ENCODE measurements around the gene KIF13A.
"Not testable (repeated sequence)": the region's sequence is repeated elsewhere in the genome, so short reads cannot be mapped to it uniquely, and the experiment has no call there.

KIF13A gene

GRCh38 chr6:17785094-17785787 is 202.2 kb downstream of the KIF13A start:
- H3K9ac ChIP-seq (ENCODE audit: low read length) = no peak overlapping the region
- no peaks in the 10 kb centered on the region for H3K4me1 ChIP-seq (ENCODE audit: insufficient read depth, low read length)
- peaks cover 57% of the 10 kb centered on the region for H3K36me3 ChIP-seq (ENCODE audit: insufficient read depth, low read length)
- no peak overlapping the region for H3K27ac ChIP-seq (ENCODE audit: low read depth, low read length)
- no peak overlapping the region for H3K4me3 ChIP-seq (ENCODE audit: low read depth in 1 of 2, low read length in 2 of 2)
- H3K9me3 ChIP-seq (ENCODE audit: low read length) = no peaks in the 10 kb centered on the region
- no peaks in the 10 kb centered on the region for H3K27me3 ChIP-seq (ENCODE audit: control insufficient read depth in 1 of 2, insufficient read depth in 2 of 2, low read length in 2 of 2)

DNA sequence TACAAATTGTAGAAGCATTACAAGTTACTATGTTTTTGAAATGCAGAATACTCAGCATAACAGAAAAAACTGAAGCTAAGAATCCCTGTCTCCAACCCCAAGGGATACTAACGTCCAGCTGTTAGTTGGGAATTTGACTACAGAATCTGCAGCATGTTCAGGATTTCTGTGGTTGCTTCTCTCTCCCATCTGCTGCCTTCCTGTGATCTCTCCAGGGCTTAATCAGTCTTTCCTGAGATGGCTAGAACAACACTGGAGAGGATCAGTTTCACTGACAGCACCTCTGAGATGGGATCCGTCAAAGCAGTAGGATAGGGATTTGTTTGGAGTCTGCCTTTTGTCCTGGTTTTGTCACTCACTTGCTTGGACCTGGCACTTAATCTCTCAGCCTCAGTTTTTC is 207.4 kb downstream of the KIF13A start:
- Histone ChIP-seq H3K27ac (ENCODE audit: low read depth, low read length) (no peak overlapping the region), H3K36me3 (ENCODE audit: insufficient read depth, low read length) (peaks cover 61% of the 10 kb centered on the region), H3K9ac (ENCODE audit: low read length) (no peak overlapping the region), H3K4me3 (ENCODE audit: low read depth in 1 of 2, low read length in 2 of 2) (no peak overlapping the region), H3K9me3 (ENCODE audit: low read length) (no peaks in the 10 kb centered on the region), H3K27me3 (ENCODE audit: control insufficient read depth in 1 of 2, insufficient read depth in 2 of 2, low read length in 2 of 2) (no peaks in the 10 kb centered on the region), H3K4me1 (ENCODE audit: insufficient read depth, low read length) (no peaks in the 10 kb centered on the region)

GRCh38 chr6:17771609-17772008 is 215.8 kb downstream of the KIF13A start:
- no peaks in the 10 kb centered on the region for H3K27me3 ChIP-seq (ENCODE audit: control insufficient read depth in 1 of 2, insufficient read depth in 2 of 2, low read length in 2 of 2)
- H3K9ac ChIP-seq (ENCODE audit: low read length) = no peak overlapping the region
- peaks cover 55% of the 10 kb centered on the region for H3K36me3 ChIP-seq (ENCODE audit: insufficient read depth, low read length)
- H3K4me3 ChIP-seq (ENCODE audit: low read depth in 1 of 2, low read length in 2 of 2) = no peak overlapping the region
- no peak overlapping the region for H3K27ac ChIP-seq (ENCODE audit: low read depth, low read length)
- no peaks in the 10 kb centered on the region for H3K4me1 ChIP-seq (ENCODE audit: insufficient read depth, low read length)
- no peaks in the 10 kb centered on the region for H3K9me3 ChIP-seq (ENCODE audit: low read length)

- H3K9ac ChIP-seq (ENCODE audit: low read length) = no peak overlapping the region
- H3K4me3 ChIP-seq (ENCODE audit: low read depth in 1 of 2, low read length in 2 of 2) = no peak overlapping the region
- no peaks in the 10 kb centered on the region for H3K9me3 ChIP-seq (ENCODE audit: low read length)
- H3K27me3 ChIP-seq (ENCODE audit: control insufficient read depth in 1 of 2, insufficient read depth in 2 of 2, low read length in 2 of 2) = no peaks in the 10 kb centered on the region
- H3K36me3 ChIP-seq (ENCODE audit: insufficient read depth, low read length) = peaks cover 56% of the 10 kb centered on the region
- no peak overlapping the region for H3K27ac ChIP-seq (ENCODE audit: low read depth, low read length)
- no peaks in the 10 kb centered on the region for H3K4me1 ChIP-seq (ENCODE audit: insufficient read depth, low read length)
These were observed 218.6 kb downstream of the KIF13A start for GRCh38 chr6:17768881-17769280.

DNA sequence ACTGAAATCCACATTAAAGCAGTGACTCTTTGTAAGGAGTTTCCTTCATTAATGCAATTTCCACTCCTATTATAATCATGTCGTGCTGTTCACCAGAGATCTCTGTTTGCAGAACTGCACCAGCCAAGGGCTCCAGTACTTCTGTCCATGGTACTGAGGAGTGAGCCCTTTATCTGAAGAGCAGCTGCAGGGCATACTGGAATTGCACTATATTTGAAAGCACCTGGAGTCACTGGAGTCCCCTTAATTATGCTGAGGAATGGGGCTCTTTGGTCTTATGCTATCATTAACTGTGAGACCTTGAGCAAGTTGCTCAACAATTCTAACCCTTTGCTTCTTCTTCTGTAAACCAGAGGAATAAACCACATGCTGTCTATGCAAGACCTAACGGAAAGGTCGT is 219.0 kb downstream of the KIF13A start:
- Histone ChIP-seq H3K9ac (ENCODE audit: low read length) (no peak overlapping the region), H3K4me3 (ENCODE audit: low read depth in 1 of 2, low read length in 2 of 2) (no peak overlapping the region), H3K36me3 (ENCODE audit: insufficient read depth, low read length) (peaks cover 59% of the 10 kb centered on the region), H3K4me1 (ENCODE audit: insufficient read depth, low read length) (no peaks in the 10 kb centered on the region), H3K9me3 (ENCODE audit: low read length) (no peaks in the 10 kb centered on the region), H3K27ac (ENCODE audit: low read depth, low read length) (no peak overlapping the region), H3K27me3 (ENCODE audit: control insufficient read depth in 1 of 2, insufficient read depth in 2 of 2, low read length in 2 of 2) (no peaks in the 10 kb centered on the region)

GRCh38 chr6:17762651-17763050 is 224.8 kb downstream of the KIF13A start:
- no peaks in the 10 kb centered on the region for H3K27me3 ChIP-seq (ENCODE audit: control insufficient read depth in 1 of 2, insufficient read depth in 2 of 2, low read length in 2 of 2)
- H3K4me3 ChIP-seq (ENCODE audit: low read depth in 1 of 2, low read length in 2 of 2) = no peak overlapping the region
- H3K9ac ChIP-seq (ENCODE audit: low read length) = no peak overlapping the region
- H3K4me1 ChIP-seq (ENCODE audit: insufficient read depth, low read length) = no peaks in the 10 kb centered on the region
- no peaks in the 10 kb centered on the region for H3K9me3 ChIP-seq (ENCODE audit: low read length)
- H3K36me3 ChIP-seq (ENCODE audit: insufficient read depth, low read length) = peaks cover 23% of the 10 kb centered on the region
- no peak overlapping the region for H3K27ac ChIP-seq (ENCODE audit: low read depth, low read length)

DNA sequence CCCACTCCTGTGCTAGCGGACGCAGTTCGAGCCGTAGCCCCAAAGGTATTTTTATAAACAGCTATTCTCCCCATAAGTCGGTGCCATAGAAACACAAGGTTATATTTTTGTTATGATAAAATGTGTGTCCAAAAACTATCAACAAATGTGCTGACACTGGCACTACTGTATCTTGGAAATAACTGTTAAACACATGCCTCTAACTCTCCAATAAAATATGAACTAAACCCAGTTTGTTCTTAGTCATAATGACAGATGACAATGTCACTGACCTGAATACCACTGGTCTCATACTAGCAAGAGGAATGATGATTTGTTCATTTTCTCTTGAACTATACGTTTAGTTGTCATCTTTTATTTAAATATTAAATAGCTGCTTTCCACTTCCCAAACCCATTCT is 229.3 kb downstream of the KIF13A start:
- no peaks in the 10 kb centered on the region for H3K4me1 ChIP-seq (ENCODE audit: insufficient read depth, low read length)
- H3K36me3 ChIP-seq (ENCODE audit: insufficient read depth, low read length) = peaks cover 9% of the 10 kb centered on the region
- H3K4me3 ChIP-seq (ENCODE audit: low read depth in 1 of 2, low read length in 2 of 2) = no peak overlapping the region
- H3K9me3 ChIP-seq (ENCODE audit: low read length) = no peaks in the 10 kb centered on the region
- H3K27ac ChIP-seq (ENCODE audit: low read depth, low read length) = no peak overlapping the region
- no peaks in the 10 kb centered on the region for H3K27me3 ChIP-seq (ENCODE audit: control insufficient read depth in 1 of 2, insufficient read depth in 2 of 2, low read length in 2 of 2)
- no peak overlapping the region for H3K9ac ChIP-seq (ENCODE audit: low read length)

GRCh38 chr6:17754254-17754653 is 233.2 kb downstream of the KIF13A start:
- Histone ChIP-seq H3K4me1 (ENCODE audit: insufficient read depth, low read length) (no peaks in the 10 kb centered on the region), H3K9me3 (ENCODE audit: low read length) (no peaks in the 10 kb centered on the region), H3K36me3 (ENCODE audit: insufficient read depth, low read length) (no peaks in the 10 kb centered on the region), H3K27ac (ENCODE audit: low read depth, low read length) (no peak overlapping the region), H3K4me3 (ENCODE audit: low read depth in 1 of 2, low read length in 2 of 2) (no peak overlapping the region), H3K9ac (ENCODE audit: low read length) (no peak overlapping the region), H3K27me3 (ENCODE audit: control insufficient read depth in 1 of 2, insufficient read depth in 2 of 2, low read length in 2 of 2) (no peaks in the 10 kb centered on the region)

DNA sequence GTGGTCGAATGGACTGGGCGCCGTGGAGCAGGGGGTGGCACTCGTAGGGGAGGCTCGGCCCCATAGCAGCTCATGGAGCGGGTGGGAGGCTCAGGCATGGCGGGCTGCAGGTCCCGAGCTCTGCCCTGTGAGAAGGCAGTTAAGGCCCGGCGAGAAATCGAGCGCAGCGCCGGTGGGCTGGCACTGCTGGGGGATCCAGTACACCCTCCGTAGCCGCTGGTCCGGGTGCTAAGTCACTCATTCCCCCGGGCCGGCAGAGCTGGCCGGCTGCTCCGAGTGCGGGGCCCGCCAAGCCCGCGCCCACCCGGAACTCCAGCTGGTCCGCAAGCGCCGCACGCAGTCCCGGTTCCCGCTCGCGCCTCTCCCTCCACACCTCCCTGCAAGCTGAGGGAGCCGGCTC is 242.1 kb downstream of the KIF13A start:
- H3K4me1 ChIP-seq (ENCODE audit: insufficient read depth, low read length); H3K9me3 ChIP-seq (ENCODE audit: low read length); H3K4me3 ChIP-seq (ENCODE audit: low read depth in 1 of 2, low read length in 2 of 2); H3K27ac ChIP-seq (ENCODE audit: low read depth, low read length); H3K36me3 ChIP-seq (ENCODE audit: insufficient read depth, low read length); H3K9ac ChIP-seq (ENCODE audit: low read length); H3K27me3 ChIP-seq (ENCODE audit: control insufficient read depth in 1 of 2, insufficient read depth in 2 of 2, low read length in 2 of 2): not testable (repeated sequence)

DNA sequence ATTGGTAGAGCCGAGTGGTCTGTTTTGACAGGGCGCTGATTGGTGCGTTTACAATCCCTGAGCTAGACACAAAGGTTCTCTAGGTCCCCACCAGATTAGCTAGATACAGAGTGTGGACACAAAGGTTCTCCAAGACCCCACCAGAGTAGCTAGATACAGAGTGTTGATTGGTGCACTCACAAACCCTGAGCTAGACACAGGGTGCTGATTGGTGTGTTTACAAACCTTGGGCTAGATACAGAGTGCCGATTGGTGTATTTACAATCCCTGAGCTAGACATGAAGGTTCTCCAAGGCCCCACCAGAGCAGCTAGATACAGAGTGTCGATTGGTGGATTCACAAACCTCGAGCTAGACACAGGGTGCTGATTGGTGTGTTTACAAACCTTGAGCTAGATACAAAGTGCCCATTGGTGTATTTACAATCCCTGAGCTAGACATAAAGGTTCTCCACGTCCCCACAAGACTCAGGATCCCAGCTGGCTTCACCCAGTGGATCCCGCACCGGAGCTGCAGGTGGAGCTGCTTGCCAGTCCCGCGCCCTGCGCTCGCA is 242.6 kb downstream of the KIF13A start:
- not testable (repeated sequence) for H3K36me3 ChIP-seq (ENCODE audit: insufficient read depth, low read length); H3K4me1 ChIP-seq (ENCODE audit: insufficient read depth, low read length); H3K27me3 ChIP-seq (ENCODE audit: control insufficient read depth in 1 of 2, insufficient read depth in 2 of 2, low read length in 2 of 2)

GRCh38 chr6:17744019-17744756 is 243.2 kb downstream of the KIF13A start:
- Histone ChIP-seq H3K27ac (ENCODE audit: low read depth, low read length) (no peak overlapping the region), H3K9me3 (ENCODE audit: low read length) (no peaks in the 10 kb centered on the region), H3K4me1 (ENCODE audit: insufficient read depth, low read length) (no peaks in the 10 kb centered on the region), H3K9ac (ENCODE audit: low read length) (no peak overlapping the region), H3K36me3 (ENCODE audit: insufficient read depth, low read length) (no peaks in the 10 kb centered on the region), H3K4me3 (ENCODE audit: low read depth in 1 of 2, low read length in 2 of 2) (no peak overlapping the region), H3K27me3 (ENCODE audit: control insufficient read depth in 1 of 2, insufficient read depth in 2 of 2, low read length in 2 of 2) (no peaks in the 10 kb centered on the region)

More for the DNA sequence above, 242.6 kb downstream of the KIF13A start:
- H3K9ac ChIP-seq (ENCODE audit: low read length); H3K4me3 ChIP-seq (ENCODE audit: low read depth in 1 of 2, low read length in 2 of 2); H3K27ac ChIP-seq (ENCODE audit: low read depth, low read length); H3K9me3 ChIP-seq (ENCODE audit: low read length): not testable (repeated sequence)
